Measurements from ENCODE around the gene ARHGEF10L.
"Not testable (repeated sequence)": the region's sequence is repeated elsewhere in the genome, so short reads cannot be mapped to it uniquely, and the experiment has no call there.

The ARHGEF10L gene

GRCh38 chr1:17616731-17617279 is 77.3 kb downstream of the ARHGEF10L start:
- no peak for DNase-seq

- DNase-seq: no peak
Observed at GRCh38 chr1:17617787-17618557, 78.5 kb downstream of the ARHGEF10L start.

- no peak for DNase-seq
Observed at GRCh38 chr1:17618558-17619247, 79.2 kb downstream of the ARHGEF10L start.

- DNase-seq: no peak
Observed at GRCh38 chr1:17620448-17620847, 81.0 kb downstream of the ARHGEF10L start.

- DNase-seq: no peak
Observed at GRCh38 chr1:17621691-17622090, 82.2 kb downstream of the ARHGEF10L start.

- DNase-seq: no peak
Observed at GRCh38 chr1:17622823-17623222, 83.3 kb downstream of the ARHGEF10L start.

- no peak for DNase-seq
Observed at GRCh38 chr1:17624611-17625233, 85.2 kb downstream of the ARHGEF10L start.

- no peak for DNase-seq
Observed at GRCh38 chr1:17627239-17628052, 87.9 kb downstream of the ARHGEF10L start.

GRCh38 chr1:17629046-17629445 is 89.5 kb downstream of the ARHGEF10L start:
- DNase-seq: not testable (repeated sequence)

GRCh38 chr1:17629460-17629859 is 90.0 kb downstream of the ARHGEF10L start:
- no peak for DNase-seq

- no peak for DNase-seq
Observed at GRCh38 chr1:17630048-17630830, 90.7 kb downstream of the ARHGEF10L start.

- DNase-seq: no peak
Observed at GRCh38 chr1:17630986-17631385, 91.5 kb downstream of the ARHGEF10L start.

- no peak for DNase-seq
Observed at GRCh38 chr1:17631410-17631809, 91.9 kb downstream of the ARHGEF10L start.

GRCh38 chr1:17632106-17632505 is 92.6 kb downstream of the ARHGEF10L start:
- no peak for DNase-seq

GRCh38 chr1:17632541-17633184 is 93.2 kb downstream of the ARHGEF10L start:
- DNase-seq: no peak

GRCh38 chr1:17633654-17634053 is 94.2 kb downstream of the ARHGEF10L start:
- no peak for DNase-seq

- DNase-seq: no peak
Observed at GRCh38 chr1:17635276-17635675, 95.8 kb downstream of the ARHGEF10L start.

GRCh38 chr1:17635811-17636210 is 96.3 kb downstream of the ARHGEF10L start:
- no peak for DNase-seq

- no peak for DNase-seq
Observed at GRCh38 chr1:17636612-17637011, 97.1 kb downstream of the ARHGEF10L start.

- DNase-seq: no peak
Observed at GRCh38 chr1:17637055-17637454, 97.6 kb downstream of the ARHGEF10L start.

- no peak for DNase-seq
Observed at GRCh38 chr1:17639703-17640340, 100.3 kb downstream of the ARHGEF10L start.
